Stimulated activated CD4-positive, alpha-beta T cell treated with anti-CD3 and anti-CD28 coated beads, Interleukin-4, amount 100 ng/mL, for 1 hour (primary cell): ENCODE data around the gene COQ8B.

Experiments
- DNase-seq: peaks from one replicate; pipeline ENCODE4 v3.0.0-alpha.2; 2020

The COQ8B gene

GRCh38 chr19:40690050-40690692 is 26.5 kb downstream of the COQ8B start, which contains the start of gene NUMBL:
NUMBL (minus strand) TSS chr19:40690651; CDS start chr19:40690483, 168 bp downstream.
- DNase-seq: no peak

GRCh38 chr19:40689339-40690049 is 27.2 kb downstream of the COQ8B start:
- no peak for DNase-seq

DNA sequence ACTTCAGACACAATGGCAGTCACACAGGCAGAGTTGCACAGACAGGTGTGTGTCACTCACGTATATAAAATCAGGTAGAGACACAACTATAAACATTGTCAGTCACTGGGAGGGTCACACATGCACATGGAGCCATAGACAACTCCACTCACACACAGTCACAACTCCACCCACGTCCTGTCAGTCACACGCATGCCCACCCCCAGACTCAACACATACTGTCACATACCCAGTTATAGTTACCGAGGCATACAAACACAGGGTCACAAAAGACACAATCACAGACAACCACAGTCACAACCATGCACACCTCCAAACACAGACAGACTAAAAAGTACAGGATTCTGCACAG is 27.7 kb downstream of the COQ8B start:
- DNase-seq: no peak

DNA sequence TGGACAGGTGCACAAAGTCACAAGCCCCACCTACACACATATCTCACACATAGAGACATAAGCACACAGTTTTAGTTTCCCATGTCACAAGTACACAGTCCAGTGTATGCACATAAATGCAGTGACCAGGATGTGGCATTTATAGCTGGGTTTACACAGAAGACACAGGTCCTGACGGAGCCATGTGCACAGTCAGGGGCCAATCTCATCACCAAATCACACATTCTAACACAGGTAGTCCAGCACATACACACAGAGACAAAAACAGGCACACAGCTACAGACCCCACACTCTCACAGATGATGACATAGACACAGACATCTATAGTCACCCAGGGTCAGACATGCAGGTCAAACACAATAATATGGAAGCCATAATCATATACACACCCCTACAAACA is 28.4 kb downstream of the COQ8B start:
- DNase-seq: no peak

DNA sequence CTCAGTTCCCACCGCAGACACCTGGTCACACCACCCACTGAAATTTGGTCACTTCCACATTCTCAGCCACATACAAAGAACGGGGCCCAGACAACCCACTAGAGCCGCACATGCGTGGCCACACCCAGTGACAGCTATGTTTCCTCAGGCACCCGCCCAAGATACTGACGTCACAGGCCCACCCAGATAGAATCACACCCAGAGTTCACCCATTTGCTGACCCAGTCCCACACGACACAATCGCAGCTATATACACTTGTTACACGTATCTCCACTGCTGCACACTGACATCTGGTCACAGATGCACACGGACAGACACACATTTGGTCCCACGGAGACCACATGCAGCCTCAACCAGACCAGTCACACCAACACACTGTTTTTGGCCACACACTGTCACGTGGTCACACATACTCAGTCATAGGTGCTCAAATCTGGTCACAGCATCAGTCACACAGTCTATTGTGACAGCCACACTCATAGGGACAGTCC is 29.1 kb downstream of the COQ8B start:
- DNase-seq: no peak

- DNase-seq: no peak
These were observed 29.7 kb downstream of the COQ8B start for GRCh38 chr19:40686882-40687524.

GRCh38 chr19:40685563-40685962 is 31.1 kb downstream of the COQ8B start:
- DNase-seq: no peak

DNA sequence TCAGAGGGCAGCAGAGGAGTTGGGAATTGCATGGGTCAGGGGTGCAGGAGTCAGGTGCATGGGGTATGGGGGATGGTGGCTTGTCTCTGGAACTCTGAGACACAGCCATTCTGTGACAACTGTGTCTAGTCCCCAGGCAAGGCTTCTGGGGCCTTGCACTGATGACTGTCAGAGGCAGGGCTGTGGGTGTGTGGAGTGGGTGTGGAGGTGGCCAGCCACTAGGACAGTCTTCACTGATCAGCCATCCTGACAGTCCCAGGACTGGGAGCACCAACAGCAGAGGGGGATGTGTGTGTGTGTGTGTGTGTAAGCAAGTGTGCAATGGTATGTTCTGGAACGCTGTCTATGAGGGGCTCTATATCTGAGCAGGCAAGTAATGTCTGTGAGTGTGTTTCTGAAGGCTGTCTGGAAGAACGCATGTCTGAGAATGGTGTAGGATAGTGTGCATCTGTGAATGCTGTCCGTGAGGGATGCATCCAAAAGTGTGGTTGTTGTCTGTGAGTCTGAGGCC is 31.6 kb downstream of the COQ8B start:
- DNase-seq: no peak

DNA sequence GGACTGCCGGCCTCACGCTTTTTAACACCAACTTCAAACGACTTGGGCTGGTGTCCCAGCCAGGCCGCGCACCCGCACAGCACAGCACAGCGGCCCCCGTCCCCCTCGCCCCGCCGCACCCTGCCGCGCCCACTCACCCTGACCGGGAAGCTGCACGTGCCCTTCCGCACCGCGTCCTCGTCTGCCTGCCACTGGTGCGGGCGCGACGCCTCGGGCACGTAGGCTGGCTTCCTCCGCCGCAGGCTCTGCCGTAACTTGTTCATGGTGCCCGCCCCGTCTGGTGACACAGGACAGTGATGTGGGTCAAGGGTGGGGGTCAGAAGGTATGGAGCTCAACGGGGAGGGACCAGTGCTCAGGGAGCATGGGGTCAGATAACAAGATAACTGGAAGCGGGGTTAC is 32.4 kb downstream of the COQ8B start:
- no peak for DNase-seq

GRCh38 chr19:40683437-40683836 is 33.2 kb downstream of the COQ8B start:
- DNase-seq: no peak

GRCh38 chr19:40682431-40682964 is 34.2 kb downstream of the COQ8B start:
- DNase-seq: no peak

DNA sequence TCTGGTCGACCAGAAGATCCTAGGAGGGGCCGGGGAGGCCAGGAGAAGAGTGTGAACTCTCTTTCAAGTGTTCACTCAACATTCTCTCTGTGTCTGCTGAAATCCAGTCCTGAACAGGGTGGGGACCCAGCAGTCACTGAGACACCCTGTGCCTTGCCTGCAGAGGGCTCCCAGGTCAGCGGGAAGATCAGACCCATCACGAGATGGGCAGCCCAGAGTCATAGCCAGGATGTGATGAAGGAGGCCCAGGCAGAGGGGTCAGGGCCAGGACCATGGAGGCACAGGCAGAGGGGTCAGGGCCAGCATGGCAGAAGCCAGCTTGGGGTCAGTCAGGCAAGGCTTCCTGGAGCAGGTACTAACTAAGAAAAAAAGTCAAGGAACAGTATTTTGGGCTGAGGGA is 35.6 kb downstream of the COQ8B start:
- DNase-seq: no peak

GRCh38 chr19:40677156-40677555 is 39.5 kb downstream of the COQ8B start:
- DNase-seq: no peak

GRCh38 chr19:40674291-40674690 is 42.4 kb downstream of the COQ8B start:
- DNase-seq: no peak

- DNase-seq: no peak
These were observed 43.3 kb downstream of the COQ8B start for GRCh38 chr19:40673397-40673796.

DNA sequence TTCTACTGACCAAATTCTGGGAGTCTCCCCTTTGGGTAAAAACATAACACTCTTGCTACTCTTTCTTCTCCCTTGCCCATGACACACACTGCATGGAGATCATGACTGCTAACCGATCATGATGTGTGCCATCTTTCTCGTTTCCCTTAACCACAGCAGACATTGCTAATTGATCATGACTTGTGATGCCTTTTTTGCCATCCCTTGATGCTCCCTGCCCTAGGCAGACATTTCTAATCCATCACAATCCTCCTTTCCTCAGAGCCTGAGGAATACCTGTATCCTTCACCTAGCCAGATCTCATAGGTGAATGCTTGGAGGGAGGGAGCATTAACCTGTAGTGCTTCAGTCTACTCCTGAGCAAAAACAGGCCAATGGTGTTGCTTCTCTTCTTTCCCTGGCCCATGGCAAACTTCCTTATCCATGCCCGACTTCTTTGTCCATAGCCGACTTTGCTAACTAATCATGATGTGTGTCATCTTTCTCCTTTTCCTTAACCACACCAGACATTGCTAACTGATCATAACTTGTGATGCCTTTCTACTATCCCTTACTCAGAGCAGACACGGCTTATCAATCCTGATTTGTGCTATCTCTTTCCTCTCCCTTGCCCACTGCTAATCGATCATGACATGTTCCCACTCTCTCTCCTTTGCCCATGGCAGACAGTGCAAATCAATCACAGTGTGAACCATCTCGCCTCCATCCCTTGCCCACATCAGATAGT is 44.0 kb downstream of the COQ8B start:
- no peak for DNase-seq

DNA sequence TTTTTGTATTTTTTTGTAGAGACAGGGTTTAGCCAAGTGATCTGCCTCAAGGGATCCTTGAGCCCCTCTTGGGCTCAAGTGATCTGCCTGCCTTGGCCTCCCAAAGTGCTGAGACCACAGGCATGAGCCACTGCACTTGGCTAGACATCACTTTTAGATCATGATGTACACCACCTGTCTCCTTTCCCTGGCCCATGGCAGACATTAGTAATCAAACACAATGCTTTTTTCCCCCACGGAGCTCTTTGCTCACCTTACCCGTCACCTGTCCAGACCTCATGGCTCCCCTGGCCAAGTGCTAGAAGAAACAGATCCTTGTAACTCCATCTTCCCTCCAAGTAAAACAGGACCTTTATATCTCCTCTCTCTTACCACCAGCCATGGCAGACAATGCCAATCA is 44.6 kb downstream of the COQ8B start:
- no peak for DNase-seq

GRCh38 chr19:40671404-40671803 is 45.3 kb downstream of the COQ8B start:
- DNase-seq: no peak

DNA sequence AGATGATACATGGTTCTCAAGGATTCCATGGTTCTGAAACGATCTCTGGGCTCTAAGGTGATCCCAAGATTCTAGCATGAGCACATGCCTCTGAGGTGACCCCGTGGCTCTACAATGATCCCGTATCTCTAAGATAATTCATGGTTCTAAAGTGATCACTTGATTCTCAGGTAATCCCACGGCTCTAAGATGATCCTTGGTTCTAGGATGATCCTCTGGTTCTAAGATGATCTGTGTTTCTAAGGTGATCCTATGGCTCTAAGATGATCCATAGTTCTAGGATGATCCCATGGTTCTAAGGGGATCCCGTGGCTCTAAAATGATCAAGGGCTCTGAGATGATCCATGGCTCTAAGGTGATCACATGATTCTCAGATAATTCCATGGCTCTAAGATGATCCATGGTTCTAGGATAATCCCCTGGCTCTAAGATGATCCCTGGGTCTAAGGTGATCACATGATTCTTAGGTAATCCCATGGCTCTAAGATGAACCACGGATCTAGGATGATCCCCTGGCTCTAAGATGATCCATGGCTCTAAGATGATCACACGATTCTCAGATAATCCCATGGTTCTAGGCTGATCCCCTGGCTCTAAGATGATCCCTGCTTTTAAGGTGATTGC is 47.6 kb downstream of the COQ8B start:
- DNase-seq: no peak

GRCh38 chr19:40667602-40668001 is 49.1 kb downstream of the COQ8B start:
- DNase-seq: no peak

- DNase-seq: no peak
These were observed 49.8 kb downstream of the COQ8B start for GRCh38 chr19:40666803-40667438.
